Activated CD4-positive, alpha-beta T cell treated with anti-CD3 and anti-CD28 coated beads, Interleukin-2, amount 50 U/mL, for 24 hours (primary cell): ENCODE measurements around the gene LRG1.

Source experiments
- DNase-seq, 2 donors: peaks; one replicate each; pipeline ENCODE4 v3.0.0-alpha.2; 2020; ENCODE audit warnings: low read depth in 1 of 2, low spot score in 1 of 2

The LRG1 gene

GRCh38 chr19:4539693-4540581 is at the start of gene LRG1:
LRG1 (minus strand) TSS chr19:4540036; CDS start chr19:4540013, 23 bp downstream.
- no peak for DNase-seq

DNA sequence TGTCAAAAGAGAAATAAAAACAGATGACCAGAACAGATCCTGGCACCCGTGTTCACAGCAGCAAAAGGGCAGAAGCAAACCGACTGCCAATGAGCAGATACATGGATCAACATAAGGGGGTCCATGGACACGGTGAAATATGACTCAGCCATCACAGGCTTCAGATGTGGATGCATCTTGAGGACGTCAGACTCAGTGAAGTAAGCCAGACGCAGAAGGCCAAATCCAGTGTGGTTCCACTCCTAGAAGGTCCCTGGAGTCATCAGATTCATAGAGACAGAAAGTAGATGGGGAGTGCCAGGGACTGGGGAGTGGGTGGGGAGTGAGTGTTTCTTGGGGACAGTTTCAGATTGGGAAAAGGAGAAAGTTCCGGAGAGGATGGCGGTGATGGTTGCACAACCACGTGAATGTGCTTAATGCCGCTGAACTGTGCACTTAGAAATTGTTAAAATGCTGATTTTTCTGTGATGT is 48.5 kb upstream of the LRG1 start:
- no peak for DNase-seq

DNA sequence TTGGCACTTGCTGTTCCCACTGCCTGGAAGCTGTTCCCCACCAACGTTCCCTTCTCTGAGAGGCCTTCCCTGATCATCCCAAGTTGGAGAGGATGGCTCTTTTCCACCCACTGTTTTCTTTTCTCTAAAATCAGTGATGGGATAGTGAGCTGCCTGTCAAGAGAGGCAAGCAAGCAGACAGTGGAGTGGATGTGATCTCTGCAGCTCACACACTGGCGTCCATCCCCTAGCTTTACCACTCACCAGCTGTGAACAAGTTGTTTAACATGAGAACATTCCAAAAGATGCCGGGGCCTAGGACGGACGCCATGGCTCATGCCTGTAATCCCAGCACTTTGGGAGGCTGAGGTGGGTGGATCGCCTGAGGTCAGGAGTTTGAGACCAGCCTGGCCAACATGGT is 47.7 kb upstream of the LRG1 start:
- no peak for DNase-seq

DNA sequence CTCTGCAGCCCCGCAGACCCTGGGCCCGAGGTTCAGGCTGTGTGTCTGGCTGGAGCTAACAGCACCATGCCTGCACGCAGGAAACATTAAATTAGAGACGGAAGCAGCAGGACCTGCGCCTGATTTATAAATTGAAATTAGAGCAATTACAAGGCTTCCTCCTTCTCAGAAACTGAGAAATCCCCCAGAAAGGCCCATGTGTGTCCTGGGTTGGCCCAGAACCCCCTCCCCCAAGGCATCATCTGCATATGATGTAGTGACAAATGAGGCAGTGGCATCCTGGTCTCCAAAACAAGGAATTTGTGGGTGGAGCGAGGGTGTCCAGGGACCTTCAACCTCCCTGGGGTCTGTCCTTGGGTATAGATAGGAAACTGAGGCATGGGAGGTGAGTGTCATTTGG is 46.9 kb upstream of the LRG1 start:
- DNase-seq: no peak

DNA sequence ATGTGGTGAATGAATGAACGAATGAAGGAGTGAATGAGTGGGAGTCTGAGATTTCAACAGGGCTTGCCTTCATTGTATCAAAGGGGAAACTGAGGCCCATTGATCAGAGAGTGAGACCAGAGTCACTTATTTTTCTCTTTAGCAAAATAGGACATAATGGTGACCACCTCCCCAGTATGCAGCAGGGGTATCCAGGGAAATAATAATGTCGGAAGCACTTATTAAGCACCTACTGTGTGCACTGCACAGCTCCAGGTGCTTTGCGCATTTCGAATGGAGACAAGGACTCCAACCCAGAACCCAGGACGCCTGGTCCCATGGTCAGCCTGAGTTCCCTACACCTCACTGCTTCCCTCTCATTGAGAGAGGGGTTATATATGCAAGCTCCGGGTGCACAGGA is 46.4 kb upstream of the LRG1 start:
- DNase-seq: no peak

DNA sequence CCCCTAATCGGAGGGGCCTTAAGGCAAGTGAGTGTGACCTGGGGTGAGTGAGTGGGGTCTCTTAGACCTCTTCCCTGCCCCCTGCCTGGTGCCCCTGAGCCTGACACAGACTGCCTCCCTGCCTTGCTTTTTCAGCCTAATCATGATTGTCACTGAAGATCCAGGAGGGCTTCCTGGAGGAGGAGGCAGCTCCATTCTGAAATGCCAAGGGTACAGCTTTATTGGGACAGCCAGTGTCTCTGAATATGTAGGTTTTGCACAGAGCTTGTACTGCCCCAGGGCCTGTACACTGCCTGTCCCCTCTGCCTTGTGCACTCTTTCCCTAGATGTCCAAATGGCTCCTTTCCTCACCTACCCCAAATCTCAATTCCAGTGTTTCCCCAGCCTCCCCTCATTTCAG is 45.7 kb upstream of the LRG1 start:
- no peak for DNase-seq

DNA sequence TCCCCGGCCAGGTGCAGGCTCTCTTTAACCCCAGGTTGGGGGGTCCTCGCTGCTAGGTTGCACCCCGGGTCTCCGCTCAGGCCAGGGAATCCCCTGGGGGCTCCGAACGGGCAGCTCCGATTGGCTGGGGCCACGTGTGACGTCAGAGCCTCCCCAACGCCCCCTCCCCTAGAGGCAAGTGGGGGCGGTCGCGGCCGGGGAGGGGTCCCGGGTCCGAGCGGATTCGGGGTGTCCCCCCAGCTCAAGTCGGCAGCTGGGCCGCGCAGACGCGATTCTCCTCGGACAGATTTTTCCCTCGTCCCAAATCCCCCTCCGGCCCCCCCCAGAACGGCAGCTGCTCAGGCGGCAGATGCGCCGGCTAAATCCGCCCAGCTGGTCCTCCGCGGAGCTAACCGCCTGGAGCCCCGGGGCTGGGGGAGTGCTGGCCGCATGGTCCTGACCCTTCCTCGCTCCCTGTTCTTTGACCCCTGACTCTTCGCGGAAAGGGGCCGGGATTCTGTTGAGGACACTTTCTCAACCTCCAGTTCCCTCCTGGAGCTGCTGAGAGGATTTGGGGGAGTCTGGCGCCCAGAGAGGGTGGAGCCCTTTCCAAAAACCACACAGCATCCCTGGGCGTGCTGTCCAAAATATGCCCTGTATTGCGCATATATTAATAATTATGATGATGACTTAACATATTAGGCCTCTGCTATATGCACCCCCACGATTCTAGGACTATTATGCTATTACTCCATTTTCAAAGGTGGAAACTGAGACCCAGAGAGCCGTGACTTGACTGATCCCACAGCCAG is 45.0 kb upstream of the LRG1 start:
- no peak for DNase-seq

- DNase-seq: no peak
These were observed 44.3 kb upstream of the LRG1 start for GRCh38 chr19:4583961-4584669.

GRCh38 chr19:4582980-4583842 is 43.4 kb upstream of the LRG1 start:
- DNase-seq: no peak

GRCh38 chr19:4581666-4582553 is 42.1 kb upstream of the LRG1 start:
- no peak for DNase-seq

- DNase-seq: no peak
These were observed 41.3 kb upstream of the LRG1 start for GRCh38 chr19:4580961-4581665.

- DNase-seq: no peak
These were observed 40.4 kb upstream of the LRG1 start for GRCh38 chr19:4580021-4580901.

GRCh38 chr19:4579389-4579788 is 39.6 kb upstream of the LRG1 start:
- DNase-seq: no peak

DNA sequence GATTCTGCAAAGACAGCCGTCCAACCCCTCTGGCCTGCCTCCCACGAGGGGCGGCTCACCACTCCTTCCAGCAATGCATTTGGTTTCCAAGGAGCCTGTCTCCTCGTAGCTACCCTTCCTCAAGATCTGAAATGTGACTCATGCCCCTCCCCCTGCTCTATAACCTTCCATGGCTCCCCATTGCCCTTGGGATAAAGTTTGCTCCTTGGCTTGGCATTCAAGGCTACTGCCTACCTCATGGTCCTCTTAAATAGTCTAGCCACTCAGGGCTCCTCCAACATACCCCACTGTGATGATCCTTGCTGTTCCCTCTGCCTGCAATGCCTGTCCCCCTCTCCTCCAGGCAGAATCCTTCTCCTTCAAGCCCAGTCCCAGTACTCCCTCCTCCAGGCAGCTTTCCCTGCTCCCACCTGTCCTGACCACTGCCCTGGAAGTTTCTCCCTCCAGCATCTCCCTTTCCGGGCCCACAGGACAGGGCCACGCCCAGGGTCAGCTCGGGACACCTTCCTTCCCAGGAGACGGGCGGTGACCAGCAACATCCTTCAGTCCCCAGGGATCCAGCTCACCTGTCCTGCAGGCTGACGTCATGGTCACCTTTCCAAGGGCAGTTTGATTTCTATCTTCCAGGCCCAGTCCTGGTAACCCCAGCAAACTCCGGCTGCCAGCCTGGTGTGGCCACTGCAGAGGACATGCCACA is 38.9 kb upstream of the LRG1 start:
- DNase-seq: no peak

DNA sequence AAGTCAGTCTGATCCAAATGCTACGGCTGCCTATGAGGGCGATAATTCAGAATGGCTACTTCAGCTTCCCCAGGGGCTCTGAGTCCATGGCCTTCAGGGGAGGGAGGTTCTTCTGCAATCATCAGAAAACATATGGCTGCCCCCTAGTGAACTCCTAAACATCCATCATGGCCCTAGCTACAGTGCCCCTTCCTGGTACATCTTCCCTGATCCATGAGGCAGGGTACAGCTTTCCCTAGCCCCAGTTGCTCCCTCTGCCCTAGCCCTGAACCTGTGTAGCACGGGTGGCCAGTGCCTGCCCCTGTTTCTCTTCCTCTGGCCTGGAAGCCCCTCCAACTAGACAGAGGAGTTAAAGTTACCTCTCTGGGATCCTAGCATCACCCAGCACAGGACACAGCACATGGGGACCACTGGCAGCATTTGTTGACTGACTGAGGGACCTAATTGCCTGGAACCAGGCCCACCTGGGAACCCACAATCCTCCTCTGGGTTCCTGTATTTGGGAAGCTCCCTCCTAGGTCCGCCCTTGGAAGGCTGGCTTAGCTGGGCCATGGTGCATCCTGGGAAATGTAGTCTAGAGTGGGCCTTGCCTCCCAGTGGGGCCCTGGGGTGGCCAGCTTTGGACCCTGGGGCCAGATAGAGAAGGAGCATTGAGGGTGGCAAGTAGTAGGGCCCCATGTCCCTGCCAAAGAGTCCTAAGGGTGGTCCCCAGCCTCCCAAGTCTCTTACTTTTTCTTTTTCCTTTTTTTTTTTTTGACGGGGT is 37.4 kb upstream of the LRG1 start:
- no peak for DNase-seq

- DNase-seq: peak; percentile 46 to 47
These were observed 36.4 kb upstream of the LRG1 start for GRCh38 chr19:4576016-4576933.
